ENCODE results near the gene HCN3.

DNA sequence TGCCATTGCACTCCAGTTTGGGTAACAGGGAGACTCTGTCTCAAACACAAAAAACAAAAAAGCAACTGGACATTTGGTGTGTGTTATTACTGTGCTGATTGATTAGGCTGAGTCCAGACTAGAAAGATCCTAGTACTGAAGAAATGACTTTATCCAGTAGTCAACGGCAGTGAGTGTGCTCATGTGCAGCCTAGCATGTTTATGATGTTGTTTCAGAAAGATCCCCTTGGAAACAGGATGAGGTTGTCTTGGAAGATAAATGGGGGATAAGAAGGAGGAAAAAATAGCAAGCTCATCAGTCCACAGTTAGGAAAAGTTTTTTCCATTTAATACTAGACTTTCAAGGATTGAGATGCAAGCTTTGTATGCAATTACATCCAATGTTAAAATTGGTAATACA, 57.7 kb downstream of the HCN3 start:
- TF ChIP-seq, protein P1, sequence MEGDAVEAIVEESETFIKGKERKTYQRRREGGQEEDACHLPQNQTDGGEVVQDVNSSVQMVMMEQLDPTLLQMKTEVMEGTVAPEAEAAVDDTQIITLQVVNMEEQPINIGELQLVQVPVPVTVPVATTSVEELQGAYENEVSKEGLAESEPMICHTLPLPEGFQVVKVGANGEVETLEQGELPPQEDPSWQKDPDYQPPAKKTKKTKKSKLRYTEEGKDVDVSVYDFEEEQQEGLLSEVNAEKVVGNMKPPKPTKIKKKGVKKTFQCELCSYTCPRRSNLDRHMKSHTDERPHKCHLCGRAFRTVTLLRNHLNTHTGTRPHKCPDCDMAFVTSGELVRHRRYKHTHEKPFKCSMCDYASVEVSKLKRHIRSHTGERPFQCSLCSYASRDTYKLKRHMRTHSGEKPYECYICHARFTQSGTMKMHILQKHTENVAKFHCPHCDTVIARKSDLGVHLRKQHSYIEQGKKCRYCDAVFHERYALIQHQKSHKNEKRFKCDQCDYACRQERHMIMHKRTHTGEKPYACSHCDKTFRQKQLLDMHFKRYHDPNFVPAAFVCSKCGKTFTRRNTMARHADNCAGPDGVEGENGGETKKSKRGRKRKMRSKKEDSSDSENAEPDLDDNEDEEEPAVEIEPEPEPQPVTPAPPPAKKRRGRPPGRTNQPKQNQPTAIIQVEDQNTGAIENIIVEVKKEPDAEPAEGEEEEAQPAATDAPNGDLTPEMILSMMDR (IDR thresholded peaks at IDR 0.05; ENCODE audit: insufficient read depth, low read length), result no peak
- TF ChIP-seq, protein P2, sequence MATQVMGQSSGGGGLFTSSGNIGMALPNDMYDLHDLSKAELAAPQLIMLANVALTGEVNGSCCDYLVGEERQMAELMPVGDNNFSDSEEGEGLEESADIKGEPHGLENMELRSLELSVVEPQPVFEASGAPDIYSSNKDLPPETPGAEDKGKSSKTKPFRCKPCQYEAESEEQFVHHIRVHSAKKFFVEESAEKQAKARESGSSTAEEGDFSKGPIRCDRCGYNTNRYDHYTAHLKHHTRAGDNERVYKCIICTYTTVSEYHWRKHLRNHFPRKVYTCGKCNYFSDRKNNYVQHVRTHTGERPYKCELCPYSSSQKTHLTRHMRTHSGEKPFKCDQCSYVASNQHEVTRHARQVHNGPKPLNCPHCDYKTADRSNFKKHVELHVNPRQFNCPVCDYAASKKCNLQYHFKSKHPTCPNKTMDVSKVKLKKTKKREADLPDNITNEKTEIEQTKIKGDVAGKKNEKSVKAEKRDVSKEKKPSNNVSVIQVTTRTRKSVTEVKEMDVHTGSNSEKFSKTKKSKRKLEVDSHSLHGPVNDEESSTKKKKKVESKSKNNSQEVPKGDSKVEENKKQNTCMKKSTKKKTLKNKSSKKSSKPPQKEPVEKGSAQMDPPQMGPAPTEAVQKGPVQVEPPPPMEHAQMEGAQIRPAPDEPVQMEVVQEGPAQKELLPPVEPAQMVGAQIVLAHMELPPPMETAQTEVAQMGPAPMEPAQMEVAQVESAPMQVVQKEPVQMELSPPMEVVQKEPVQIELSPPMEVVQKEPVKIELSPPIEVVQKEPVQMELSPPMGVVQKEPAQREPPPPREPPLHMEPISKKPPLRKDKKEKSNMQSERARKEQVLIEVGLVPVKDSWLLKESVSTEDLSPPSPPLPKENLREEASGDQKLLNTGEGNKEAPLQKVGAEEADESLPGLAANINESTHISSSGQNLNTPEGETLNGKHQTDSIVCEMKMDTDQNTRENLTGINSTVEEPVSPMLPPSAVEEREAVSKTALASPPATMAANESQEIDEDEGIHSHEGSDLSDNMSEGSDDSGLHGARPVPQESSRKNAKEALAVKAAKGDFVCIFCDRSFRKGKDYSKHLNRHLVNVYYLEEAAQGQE (IDR thresholded peaks at IDR 0.05; ENCODE audit: insufficient replicate concordance, low read depth), result no peak
- no peak for TF ChIP-seq POLR2AphosphoS5 (IDR thresholded peaks at IDR 0.05; ENCODE audit: low read depth)
- no peak for TF ChIP-seq GABPA (IDR thresholded peaks at IDR 0.05; ENCODE audit: low read depth)
- no peak for TF ChIP-seq SPI1 (IDR thresholded peaks at IDR 0.05; ENCODE audit: borderline replicate concordance, low read depth)
